Right cardiac atrium (tissue), 5 donors: ENCODE data around the gene BRDT. TPM values are rescaled to one million over a fixed set of nuclear protein-coding genes. Genes with fewer than 3 reads are reported as not detected.

ENCODE experiments used
- ATAC-seq, 2 donors: fragments of 200-7000 bp; cut with Tn5 transposase; one replicate each; pipeline versions ENCODE4 v1.8.0 to v1.9.1; 2020; ENCODE audit warnings: moderate library complexity in 2 of 2, mild to moderate bottlenecking in 1 of 2
- DNase-seq, 3 donors: peaks; one replicate each; pipeline ENCODE4 v3.0.0-alpha.2; 2020
- H3K27ac ChIP-seq: one replicate; pipeline ENCODE4 v1.5.1; 2013; ENCODE audit warnings: mild to moderate bottlenecking, low read length, control low read depth, moderate library complexity
- H3K27me3 ChIP-seq: one replicate; pipeline ENCODE4 v1.6.1; 2013; ENCODE audit not compliant: control insufficient read depth, insufficient read depth
- H3K4me1 ChIP-seq: one replicate; pipeline ENCODE4 v1.6.1; 2013; ENCODE audit warnings: low read length; ENCODE audit not compliant: control insufficient read depth, insufficient read depth
- H3K4me3 ChIP-seq: one replicate; pipeline ENCODE4 v1.5.1; 2013; ENCODE audit warnings: low read length, control low read depth
- H3K9me3 ChIP-seq: one replicate; pipeline ENCODE4 v1.6.1; 2013; ENCODE audit warnings: low read length; ENCODE audit not compliant: control insufficient read depth
- WGBS: extraction: QIAGEN DNeasy Blood & Tissue Kit; methylation state at CpG from one replicate; pipeline ENCODE4 v1.1.7; 2013; 5-methylcytosine and 5-hydroxymethylcytosine counted together
- intact Hi-C, 4 donors: fragments of 100-400 bp; cut with DNase I; formaldehyde crosslinking; loops; one replicate each; pipeline versions ENCODE4 v1.11.0 to v1.14.0; 2022 to 2023
- polyA plus RNA-seq: library from polyadenylated mRNA; stranded (reverse); fragments of 200-250 nt; gene quantifications from one replicate; pipeline ENCODE4 v1.2.3, GENCODE V29; 2013
- total RNA-seq, 4 donors: library from RNA; stranded (reverse); fragmentation: NEBNext Ultra II Directional; extraction: Animal tissue kit (Norgen Biotek cat#: 25700); gene quantifications; one replicate each; pipeline ENCODE4 v1.2.1, GENCODE V29; 2021
- donor health status: healthy with polysubstance abuse.
- donor health status: DM: no; HTN: yes; CAD: no.
- donor health status: DM: no; HTN: no; CAD: no.
- donor health status: DM: no; HTN: yes; CAD: no; lungs with severe emphysema.
- donor health status: DM: yes; HTN: yes; CAD: no.

The BRDT gene
- total and polyA plus RNA-seq, 5 donors: not detected

DNA sequence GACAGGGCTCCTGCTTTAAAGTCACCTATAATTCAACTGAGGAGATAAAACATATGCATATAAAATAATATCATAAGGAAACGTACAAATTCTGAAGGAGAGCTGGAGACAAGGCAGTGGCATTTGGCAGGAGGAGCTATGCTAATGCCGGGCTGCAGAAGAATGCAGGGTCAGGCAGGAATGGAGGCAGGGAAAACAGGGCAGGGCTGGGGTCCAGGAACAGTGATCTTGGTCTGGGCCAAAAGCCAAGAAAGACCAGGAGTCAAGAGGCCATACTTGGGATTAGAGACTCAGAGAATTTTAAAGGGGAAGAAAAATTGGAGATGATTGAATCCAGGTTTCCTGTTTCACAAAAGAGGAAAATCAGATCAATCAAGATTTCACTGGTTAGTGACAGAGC, 20.0 kb upstream of the BRDT start:
- 16% methylated on average over 2 of the region's 2 CpGs for WGBS
- H3K4me1 ChIP-seq: no peaks in the 10 kb centered on the region
- DNase-seq (no peak), ATAC-seq (peak; percentile 42 to 54)
- H3K9me3 ChIP-seq: no peaks in the 10 kb centered on the region
- H3K4me3 ChIP-seq: no peak overlapping the region
- intact Hi-C loops: loop anchor here in 2 of 4 donors (2.0 to 5.0 kb wide), 2 partner anchors 417 to 418 kb away; no protein-coding TSS in a partner anchor
- no peak overlapping the region for H3K27ac ChIP-seq
- no peaks in the 10 kb centered on the region for H3K27me3 ChIP-seq

DNA sequence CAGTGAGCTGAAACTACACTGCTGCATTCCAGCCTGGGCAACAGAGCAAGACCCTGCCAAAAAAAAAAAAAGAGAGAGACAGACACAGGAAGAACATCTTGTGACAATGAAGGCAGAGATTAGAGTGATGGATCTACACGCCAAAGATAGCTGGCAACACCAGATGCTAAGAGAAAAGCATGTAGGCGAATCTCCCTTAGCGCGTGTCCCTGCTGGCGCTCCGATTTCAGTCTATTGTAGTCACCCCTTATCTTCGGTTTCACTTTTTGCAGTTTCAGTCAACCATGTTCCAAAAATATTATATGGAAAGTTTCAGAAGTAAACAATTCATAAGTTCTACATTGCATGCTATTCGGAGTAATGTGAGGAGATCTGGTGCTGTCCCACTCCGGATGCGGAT, 11.6 kb upstream of the BRDT start:
- Histone ChIP-seq H3K9me3 (no peaks in the 10 kb centered on the region), H3K27ac (no peak overlapping the region), H3K27me3 (no peaks in the 10 kb centered on the region), H3K4me1 (no peaks in the 10 kb centered on the region), H3K4me3 (no peak overlapping the region)
- DNase-seq (no peak), ATAC-seq (no peak)
- intact Hi-C loops: no loop called here
- 93% methylated on average over 10 of the region's 10 CpGs for WGBS

DNA sequence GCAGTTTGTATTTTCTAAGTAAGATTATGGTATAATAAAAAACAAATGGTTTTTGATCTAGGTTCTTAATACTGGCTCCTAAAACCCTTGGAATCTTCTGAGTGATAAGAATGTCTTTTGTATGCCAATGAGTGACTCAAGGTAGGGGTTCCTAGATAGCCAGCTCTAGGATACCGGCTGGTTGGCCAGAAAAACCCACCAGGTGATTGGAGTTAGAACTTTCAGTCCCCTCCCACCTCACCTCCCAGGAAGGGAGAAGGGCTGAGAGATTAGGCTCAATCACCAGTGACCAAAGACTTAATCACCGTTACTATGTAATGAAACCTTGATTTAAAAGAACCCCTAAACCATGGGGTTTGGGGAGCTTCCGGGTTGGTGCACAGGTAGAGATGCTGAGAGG, 8.7 kb upstream of the BRDT start:
- Histone ChIP-seq H3K9me3 (no peaks in the 10 kb centered on the region), H3K27me3 (no peaks in the 10 kb centered on the region), H3K4me1 (no peaks in the 10 kb centered on the region), H3K27ac (no peak overlapping the region), H3K4me3 (no peak overlapping the region)
- no peak for DNase-seq
- no peak for ATAC-seq
- 80% methylated on average over 3 of the region's 3 CpGs for WGBS
- intact Hi-C loops: no loop called here

DNA sequence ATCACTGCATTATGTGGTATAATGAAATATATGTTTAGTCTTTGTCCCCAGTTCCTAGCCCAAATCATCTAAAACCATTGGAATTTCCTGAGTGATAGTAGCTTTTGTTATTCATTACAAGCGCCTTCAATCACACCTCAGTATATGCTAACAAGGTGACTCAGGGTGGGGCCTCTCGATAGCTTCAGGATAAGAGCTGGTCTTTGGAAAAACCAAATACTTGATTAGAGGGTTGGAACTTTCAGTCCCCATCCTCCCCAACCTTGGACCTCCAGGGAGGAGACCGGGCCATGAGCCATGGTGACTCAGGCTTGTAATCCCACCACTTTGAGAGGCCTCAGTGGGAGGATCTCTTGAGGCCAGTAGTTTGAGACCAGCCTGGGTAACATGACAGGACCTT, 5.1 kb upstream of the BRDT start:
- no peaks in the 10 kb centered on the region for H3K9me3 ChIP-seq
- ATAC-seq (no peak), DNase-seq (no peak)
- H3K27me3 ChIP-seq: no peaks in the 10 kb centered on the region
- H3K27ac ChIP-seq: no peak overlapping the region
- no peak overlapping the region for H3K4me3 ChIP-seq
- intact Hi-C loops: no loop called here
- WGBS: 83% methylated on average over 3 of the region's 3 CpGs
- H3K4me1 ChIP-seq: no peaks in the 10 kb centered on the region

DNA sequence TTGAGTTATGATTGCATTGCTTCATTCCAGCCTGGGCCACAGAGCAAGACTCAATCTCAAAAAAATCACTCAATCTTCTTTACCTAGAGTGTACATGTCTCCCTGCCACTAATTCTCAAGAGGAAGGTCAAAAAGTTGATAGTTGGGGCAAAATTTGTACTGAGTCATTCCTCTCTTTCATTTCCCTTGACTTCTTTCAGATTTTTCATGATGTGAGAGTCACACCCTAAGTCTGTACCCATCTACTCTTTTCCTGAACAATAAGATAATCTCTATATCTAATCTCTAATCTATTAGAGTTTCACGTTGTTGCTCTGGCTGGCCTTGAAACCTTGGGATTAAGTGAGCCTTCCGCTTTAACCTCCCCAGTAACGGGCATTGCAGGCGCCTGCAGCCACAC, 1.1 kb upstream of the BRDT start:
- no peaks in the 10 kb centered on the region for H3K4me1 ChIP-seq
- DNase-seq: no peak
- intact Hi-C loops: no loop called here
- H3K27me3 ChIP-seq: no peaks in the 10 kb centered on the region
- WGBS: 74% methylated on average over 4 of the region's 4 CpGs
- no peaks in the 10 kb centered on the region for H3K9me3 ChIP-seq
- H3K4me3 ChIP-seq: no peak overlapping the region
- no peak for ATAC-seq
- no peak overlapping the region for H3K27ac ChIP-seq

DNA sequence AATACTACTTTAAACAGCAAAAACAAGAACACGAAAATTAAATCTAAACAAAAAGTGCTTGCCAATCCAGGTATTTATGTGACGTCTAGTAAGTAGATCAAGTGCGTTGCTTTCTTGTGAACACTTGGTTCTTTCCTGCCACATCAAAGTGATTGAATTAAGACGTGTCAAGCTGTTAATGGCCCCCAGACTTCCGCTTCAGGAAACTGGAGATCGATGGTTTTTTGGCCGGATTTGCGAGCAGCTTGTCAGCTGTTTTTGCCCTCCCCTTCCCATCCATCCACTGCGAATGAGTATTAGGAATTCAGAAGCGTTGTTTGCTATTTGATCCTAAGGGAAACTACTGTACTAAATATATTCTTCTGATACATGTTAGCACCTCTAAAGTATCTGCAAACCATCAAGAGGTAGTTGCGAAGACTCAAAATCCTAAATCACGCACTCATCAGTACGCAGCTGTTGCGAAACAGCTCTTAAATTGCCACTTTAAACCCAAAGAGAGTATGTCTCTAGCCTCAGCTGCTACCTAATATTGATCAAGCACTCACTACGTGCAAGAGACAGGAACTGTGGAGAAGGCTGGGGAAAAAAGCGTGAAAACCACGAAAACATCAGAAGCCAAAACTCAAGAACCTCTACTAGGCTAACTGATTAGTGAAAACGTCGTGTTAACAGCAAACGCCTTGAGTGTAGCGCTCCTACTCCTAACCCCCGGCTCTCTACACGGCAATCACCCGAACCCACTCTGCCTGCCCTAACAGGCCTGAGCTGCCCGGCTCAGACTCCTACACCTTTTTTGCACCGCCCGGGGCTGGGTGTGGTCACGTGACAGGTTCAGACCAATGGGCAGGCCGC, 473 bp upstream of the BRDT start:
- no peaks in the 10 kb centered on the region for H3K27me3 ChIP-seq
- no peak overlapping the region for H3K4me3 ChIP-seq
- no peak for DNase-seq
- 83% methylated on average over 29 of the region's 29 CpGs for WGBS
- H3K9me3 ChIP-seq: no peaks in the 10 kb centered on the region
- no peaks in the 10 kb centered on the region for H3K4me1 ChIP-seq
- no peak for ATAC-seq
- intact Hi-C loops: no loop called here
- H3K27ac ChIP-seq: no peak overlapping the region

DNA sequence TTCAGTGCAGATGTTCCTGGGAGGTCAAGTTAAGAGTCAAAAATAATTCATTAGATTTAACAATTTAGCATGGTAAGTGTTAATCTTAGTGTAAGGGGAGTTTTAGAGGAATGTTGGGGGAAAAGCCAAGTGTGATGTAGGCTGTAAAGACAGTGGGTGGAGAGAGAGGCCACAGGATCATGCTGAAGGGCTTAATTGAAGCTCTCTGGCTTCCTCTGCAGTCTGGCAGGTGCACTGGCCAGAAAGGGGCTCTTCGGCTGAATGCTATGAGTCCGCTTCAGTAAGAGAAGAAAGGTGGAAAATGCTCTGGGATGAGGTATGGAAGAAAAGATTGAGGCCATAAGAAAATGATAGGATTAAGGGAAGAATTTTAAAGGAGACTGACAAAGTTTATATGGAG, 3.0 kb downstream of the BRDT start:
- Histone ChIP-seq H3K27me3 (no peaks in the 10 kb centered on the region), H3K4me3 (no peak overlapping the region), H3K9me3 (no peaks in the 10 kb centered on the region), H3K4me1 (no peaks in the 10 kb centered on the region), H3K27ac (no peak overlapping the region)
- intact Hi-C loops: no loop called here
- DNase-seq: no peak
- WGBS: 45% methylated on average over 2 of the region's 2 CpGs
- ATAC-seq: no peak

DNA sequence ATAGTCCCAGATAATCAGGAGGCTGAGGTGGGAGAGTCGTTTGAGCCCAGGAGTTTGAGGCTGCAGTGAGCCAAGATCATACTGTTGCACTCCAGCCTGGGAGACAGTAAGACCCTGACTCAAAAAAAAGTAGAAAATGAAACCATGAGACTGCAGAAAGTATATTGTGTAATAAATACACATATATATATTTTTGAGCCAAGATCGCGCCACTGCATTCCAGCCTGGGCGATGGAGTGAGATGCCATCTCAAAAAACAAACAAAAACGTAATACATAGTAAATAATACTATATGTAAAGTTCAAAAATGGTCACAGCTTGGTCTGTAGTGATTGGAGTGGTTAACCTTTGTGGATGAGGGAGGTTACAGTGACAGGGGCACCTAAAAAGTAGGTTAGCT, 9.7 kb downstream of the BRDT start:
- no peak overlapping the region for H3K27ac ChIP-seq
- intact Hi-C loops: no loop called here
- WGBS: 81% methylated on average over 5 of the region's 5 CpGs
- ATAC-seq (no peak), DNase-seq (no peak)
- H3K9me3 ChIP-seq: no peaks in the 10 kb centered on the region
- no peak overlapping the region for H3K4me3 ChIP-seq
- H3K4me1 ChIP-seq: no peaks in the 10 kb centered on the region
- H3K27me3 ChIP-seq: no peaks in the 10 kb centered on the region

DNA sequence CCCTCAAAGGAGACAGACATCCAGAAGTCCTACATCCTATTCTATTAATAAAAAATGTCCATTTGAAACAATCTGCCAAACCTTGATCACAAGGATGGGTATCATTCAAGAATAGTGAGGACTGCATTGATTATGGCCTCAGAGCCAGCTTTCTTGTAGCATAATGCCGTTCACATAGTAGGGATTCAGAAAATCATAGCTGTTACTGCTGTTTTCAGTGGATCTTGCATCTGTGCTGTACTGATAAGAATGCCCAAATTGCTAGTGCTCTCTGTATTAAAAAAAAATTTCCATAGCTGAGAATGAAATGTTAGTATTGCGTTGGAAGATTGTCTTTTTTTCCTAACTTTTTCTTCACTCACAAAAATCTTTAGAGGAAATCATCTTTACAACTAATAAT, 19.1 kb downstream of the BRDT start:
- 87% methylated on average over 2 of the region's 2 CpGs for WGBS
- no peaks in the 10 kb centered on the region for H3K9me3 ChIP-seq
- no peaks in the 10 kb centered on the region for H3K4me1 ChIP-seq
- intact Hi-C loops: no loop called here
- H3K4me3 ChIP-seq: no peak overlapping the region
- no peak overlapping the region for H3K27ac ChIP-seq
- H3K27me3 ChIP-seq: no peaks in the 10 kb centered on the region
- DNase-seq: no peak
- ATAC-seq: no peak

DNA sequence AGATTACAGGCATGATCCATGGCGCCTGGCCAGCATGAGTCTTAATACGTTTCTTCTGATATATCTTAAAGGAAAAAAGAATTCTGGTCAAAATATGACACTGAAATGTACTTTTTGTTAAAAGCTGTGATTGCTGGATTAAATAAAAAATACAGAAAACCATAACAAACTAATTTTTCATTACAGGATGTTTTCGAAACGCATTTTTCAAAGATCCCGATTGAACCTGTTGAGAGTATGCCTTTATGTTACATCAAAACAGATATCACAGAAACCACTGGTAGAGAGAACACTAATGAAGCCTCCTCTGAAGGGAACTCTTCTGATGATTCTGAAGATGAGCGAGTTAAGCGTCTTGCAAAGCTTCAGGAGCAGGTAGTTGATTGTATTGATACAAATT, 30.2 kb downstream of the BRDT start:
- ATAC-seq (no peak), DNase-seq (no peak)
- Histone ChIP-seq H3K27me3 (no peaks in the 10 kb centered on the region), H3K4me1 (no peaks in the 10 kb centered on the region), H3K27ac (no peak overlapping the region), H3K9me3 (no peaks in the 10 kb centered on the region), H3K4me3 (no peak overlapping the region)
- intact Hi-C loops: no loop called here
- WGBS: 90% methylated on average over 7 of the region's 7 CpGs

DNA sequence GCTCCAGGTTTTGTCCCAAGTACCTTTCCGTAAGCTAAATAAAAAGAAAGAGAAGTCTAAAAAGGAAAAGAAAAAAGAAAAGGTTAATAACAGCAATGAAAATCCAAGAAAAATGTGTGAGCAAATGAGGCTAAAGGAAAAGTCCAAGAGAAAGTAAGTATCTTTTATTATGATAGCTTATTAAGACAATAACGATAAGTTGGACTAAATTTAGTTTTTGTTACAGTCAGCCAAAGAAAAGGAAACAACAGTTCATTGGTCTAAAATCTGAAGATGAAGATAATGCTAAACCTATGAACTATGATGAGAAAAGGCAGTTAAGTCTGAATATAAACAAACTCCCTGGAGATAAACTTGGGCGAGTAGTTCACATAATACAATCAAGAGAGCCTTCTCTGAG, 31.5 kb downstream of the BRDT start:
- ATAC-seq: no peak
- no peak for DNase-seq
- no peak overlapping the region for H3K27ac ChIP-seq
- no peaks in the 10 kb centered on the region for H3K27me3 ChIP-seq
- WGBS: 50% methylated on average over 3 of the region's 3 CpGs
- no peak overlapping the region for H3K4me3 ChIP-seq
- no peaks in the 10 kb centered on the region for H3K4me1 ChIP-seq
- H3K9me3 ChIP-seq: no peaks in the 10 kb centered on the region
- intact Hi-C loops: no loop called here
